ENCODE results near the gene FYB1.

Gene FYB1

GRCh38 chr5:39178171-39178570 lies 41.2 kb downstream of the FYB1 start:
- Histone ChIP-seq H3K27ac (ENCODE audit: low read depth, low read length) (no peak overlapping the region), H3K36me3 (ENCODE audit: control insufficient read depth, insufficient read depth, low read length) (no peaks in the 10 kb centered on the region), H3K9me3 (ENCODE audit: control insufficient read depth, insufficient read depth, low read depth, low read length) (no peaks in the 10 kb centered on the region), H3K9ac (ENCODE audit: low read length) (no peak overlapping the region), H3K4me3 (ENCODE audit: low read depth, low read length) (no peak overlapping the region), H3K27me3 (ENCODE audit: control insufficient read depth, insufficient read depth, low read length) (no peaks in the 10 kb centered on the region), H3K4me1 (ENCODE audit: control insufficient read depth, insufficient read depth, low read length) (peaks cover 5% of the 10 kb centered on the region)

- Histone ChIP-seq H3K4me3 (ENCODE audit: low read depth, low read length) (no peak overlapping the region), H3K9ac (ENCODE audit: low read length) (no peak overlapping the region), H3K4me1 (ENCODE audit: control insufficient read depth, insufficient read depth, low read length) (peaks cover 5% of the 10 kb centered on the region), H3K36me3 (ENCODE audit: control insufficient read depth, insufficient read depth, low read length) (no peaks in the 10 kb centered on the region), H3K27me3 (ENCODE audit: control insufficient read depth, insufficient read depth, low read length) (no peaks in the 10 kb centered on the region), H3K9me3 (ENCODE audit: control insufficient read depth, insufficient read depth, low read depth, low read length) (no peaks in the 10 kb centered on the region), H3K27ac (ENCODE audit: low read depth, low read length) (no peak overlapping the region)
These were observed 41.8 kb downstream of the FYB1 start for GRCh38 chr5:39177631-39177964.

GRCh38 chr5:39176759-39177630 lies 42.4 kb downstream of the FYB1 start:
- no peaks in the 10 kb centered on the region for H3K9me3 ChIP-seq (ENCODE audit: control insufficient read depth, insufficient read depth, low read depth, low read length)
- H3K27ac ChIP-seq (ENCODE audit: low read depth, low read length): no peak overlapping the region
- H3K4me1 ChIP-seq (ENCODE audit: control insufficient read depth, insufficient read depth, low read length): peaks cover 5% of the 10 kb centered on the region
- H3K4me3 ChIP-seq (ENCODE audit: low read depth, low read length): no peak overlapping the region
- H3K36me3 ChIP-seq (ENCODE audit: control insufficient read depth, insufficient read depth, low read length): no peaks in the 10 kb centered on the region
- no peak overlapping the region for H3K9ac ChIP-seq (ENCODE audit: low read length)
- H3K27me3 ChIP-seq (ENCODE audit: control insufficient read depth, insufficient read depth, low read length): no peaks in the 10 kb centered on the region

DNA sequence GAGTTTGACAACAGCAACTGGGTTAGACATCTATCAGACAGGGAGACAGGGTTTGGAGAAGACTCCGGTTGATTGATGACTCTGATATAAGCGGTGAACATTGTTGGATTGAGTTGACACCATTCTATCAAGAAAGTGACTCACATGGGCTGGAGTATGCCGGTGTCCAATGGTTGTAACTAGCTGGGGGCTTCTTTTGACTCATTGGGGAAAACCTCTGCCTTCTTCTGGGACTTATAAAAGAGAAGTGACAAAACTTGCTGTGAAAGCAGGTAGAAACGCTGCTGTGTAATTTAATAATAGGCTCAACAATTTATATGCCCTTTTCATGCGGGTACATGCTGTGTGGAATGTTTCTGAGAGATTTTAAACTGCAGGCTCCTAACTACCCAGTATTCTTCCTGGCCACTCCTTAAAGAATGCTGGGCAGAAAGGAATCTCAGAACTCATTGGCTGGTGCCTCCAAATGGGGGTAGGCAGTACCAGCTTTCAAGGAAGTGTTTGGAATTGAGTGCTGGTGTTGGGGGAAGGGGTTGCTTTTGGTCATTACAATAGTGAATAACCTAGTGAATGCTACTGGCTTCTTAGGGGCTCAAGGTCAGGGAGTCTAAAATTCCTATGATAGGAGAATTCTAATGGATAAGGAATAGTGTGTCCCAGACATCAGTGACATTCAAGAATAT lies 43.9 kb downstream of the FYB1 start:
- H3K27me3 ChIP-seq (ENCODE audit: control insufficient read depth, insufficient read depth, low read length): no peaks in the 10 kb centered on the region
- H3K9ac ChIP-seq (ENCODE audit: low read length): no peak overlapping the region
- no peak overlapping the region for H3K27ac ChIP-seq (ENCODE audit: low read depth, low read length)
- H3K4me1 ChIP-seq (ENCODE audit: control insufficient read depth, insufficient read depth, low read length): peaks cover 5% of the 10 kb centered on the region
- H3K4me3 ChIP-seq (ENCODE audit: low read depth, low read length): no peak overlapping the region
- H3K36me3 ChIP-seq (ENCODE audit: control insufficient read depth, insufficient read depth, low read length): no peaks in the 10 kb centered on the region
- H3K9me3 ChIP-seq (ENCODE audit: control insufficient read depth, insufficient read depth, low read depth, low read length): no peaks in the 10 kb centered on the region

- H3K27ac ChIP-seq (ENCODE audit: low read depth, low read length): no peak overlapping the region
- H3K36me3 ChIP-seq (ENCODE audit: control insufficient read depth, insufficient read depth, low read length): no peaks in the 10 kb centered on the region
- no peak overlapping the region for H3K9ac ChIP-seq (ENCODE audit: low read length)
- H3K9me3 ChIP-seq (ENCODE audit: control insufficient read depth, insufficient read depth, low read depth, low read length): no peaks in the 10 kb centered on the region
- no peak overlapping the region for H3K4me3 ChIP-seq (ENCODE audit: low read depth, low read length)
- no peaks in the 10 kb centered on the region for H3K27me3 ChIP-seq (ENCODE audit: control insufficient read depth, insufficient read depth, low read length)
- peaks cover 5% of the 10 kb centered on the region for H3K4me1 ChIP-seq (ENCODE audit: control insufficient read depth, insufficient read depth, low read length)
These were observed 46.3 kb downstream of the FYB1 start for GRCh38 chr5:39173069-39173468.

DNA sequence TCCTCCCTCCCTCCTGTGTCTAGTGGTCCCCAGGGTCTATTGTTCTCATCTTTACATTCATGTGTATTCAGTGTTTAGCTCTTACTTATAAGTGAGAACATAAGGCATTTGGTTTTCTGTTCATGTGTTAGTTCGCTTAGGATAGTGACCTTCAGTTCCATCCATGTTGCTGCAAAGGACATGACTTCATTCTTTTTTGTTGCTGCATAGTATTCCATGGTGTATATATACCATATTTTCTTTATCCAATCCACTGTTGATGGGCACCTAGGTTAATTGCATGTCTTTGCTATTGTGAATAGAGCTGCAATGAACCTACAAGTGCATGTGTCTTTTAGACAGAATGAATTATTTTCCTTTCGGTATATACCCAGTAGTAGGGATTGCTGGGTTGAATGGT lies 46.8 kb downstream of the FYB1 start:
- Histone ChIP-seq H3K27me3 (ENCODE audit: control insufficient read depth, insufficient read depth, low read length) (no peaks in the 10 kb centered on the region), H3K4me1 (ENCODE audit: control insufficient read depth, insufficient read depth, low read length) (peaks cover 7% of the 10 kb centered on the region), H3K9ac (ENCODE audit: low read length) (no peak overlapping the region), H3K9me3 (ENCODE audit: control insufficient read depth, insufficient read depth, low read depth, low read length) (no peaks in the 10 kb centered on the region), H3K36me3 (ENCODE audit: control insufficient read depth, insufficient read depth, low read length) (no peaks in the 10 kb centered on the region), H3K4me3 (ENCODE audit: low read depth, low read length) (no peak overlapping the region), H3K27ac (ENCODE audit: low read depth, low read length) (no peak overlapping the region)

- Histone ChIP-seq H3K27ac (ENCODE audit: low read depth, low read length) (no peak overlapping the region), H3K4me1 (ENCODE audit: control insufficient read depth, insufficient read depth, low read length) (peaks cover 11% of the 10 kb centered on the region), H3K4me3 (ENCODE audit: low read depth, low read length) (no peak overlapping the region), H3K27me3 (ENCODE audit: control insufficient read depth, insufficient read depth, low read length) (no peaks in the 10 kb centered on the region), H3K9ac (ENCODE audit: low read length) (no peak overlapping the region), H3K9me3 (ENCODE audit: control insufficient read depth, insufficient read depth, low read depth, low read length) (no peaks in the 10 kb centered on the region), H3K36me3 (ENCODE audit: control insufficient read depth, insufficient read depth, low read length) (no peaks in the 10 kb centered on the region)
These were observed 47.7 kb downstream of the FYB1 start for GRCh38 chr5:39171647-39172046.

- no peak overlapping the region for H3K27ac ChIP-seq (ENCODE audit: low read depth, low read length)
- H3K27me3 ChIP-seq (ENCODE audit: control insufficient read depth, insufficient read depth, low read length): no peaks in the 10 kb centered on the region
- H3K36me3 ChIP-seq (ENCODE audit: control insufficient read depth, insufficient read depth, low read length): no peaks in the 10 kb centered on the region
- H3K4me3 ChIP-seq (ENCODE audit: low read depth, low read length): no peak overlapping the region
- H3K9me3 ChIP-seq (ENCODE audit: control insufficient read depth, insufficient read depth, low read depth, low read length): no peaks in the 10 kb centered on the region
- 0 out of 2 replicates have a peak, but pooled peaks cover 5% of the 10 kb centered on the region for H3K4me1 ChIP-seq (ENCODE audit: control insufficient read depth, insufficient read depth, low read length)
- H3K9ac ChIP-seq (ENCODE audit: low read length): no peak overlapping the region
These were observed 50.3 kb downstream of the FYB1 start for GRCh38 chr5:39169081-39169480.

- no peaks in the 10 kb centered on the region for H3K27me3 ChIP-seq (ENCODE audit: control insufficient read depth, insufficient read depth, low read length)
- H3K4me3 ChIP-seq (ENCODE audit: low read depth, low read length): no peak overlapping the region
- no peak overlapping the region for H3K9ac ChIP-seq (ENCODE audit: low read length)
- 0 out of 2 replicates have a peak, but pooled peaks cover 5% of the 10 kb centered on the region for H3K4me1 ChIP-seq (ENCODE audit: control insufficient read depth, insufficient read depth, low read length)
- H3K9me3 ChIP-seq (ENCODE audit: control insufficient read depth, insufficient read depth, low read depth, low read length): no peaks in the 10 kb centered on the region
- H3K36me3 ChIP-seq (ENCODE audit: control insufficient read depth, insufficient read depth, low read length): no peaks in the 10 kb centered on the region
- no peak overlapping the region for H3K27ac ChIP-seq (ENCODE audit: low read depth, low read length)
These were observed 51.4 kb downstream of the FYB1 start for GRCh38 chr5:39167972-39168342.

- Histone ChIP-seq H3K27ac (ENCODE audit: low read depth, low read length) (no peak overlapping the region), H3K4me1 (ENCODE audit: control insufficient read depth, insufficient read depth, low read length) (0 out of 2 replicates have a peak, but pooled peaks cover 5% of the 10 kb centered on the region), H3K36me3 (ENCODE audit: control insufficient read depth, insufficient read depth, low read length) (no peaks in the 10 kb centered on the region)
These were observed 52.0 kb downstream of the FYB1 start for GRCh38 chr5:39167141-39167971.

More at GRCh38 chr5:39167141-39167971, 52.0 kb downstream of the FYB1 start:
- H3K9ac ChIP-seq (ENCODE audit: low read length): no peak overlapping the region
- no peaks in the 10 kb centered on the region for H3K9me3 ChIP-seq (ENCODE audit: control insufficient read depth, insufficient read depth, low read depth, low read length)
- no peak overlapping the region for H3K4me3 ChIP-seq (ENCODE audit: low read depth, low read length)
- H3K27me3 ChIP-seq (ENCODE audit: control insufficient read depth, insufficient read depth, low read length): no peaks in the 10 kb centered on the region

Data from HUES6 (cell line).